H1 (cell line): ENCODE data around the gene STPG1. TPM values are rescaled to one million over a fixed set of nuclear protein-coding genes. Genes with fewer than 3 reads are reported as not detected.

Experiments used
- CTCF ChIA-PET: fragments of 300-600 bp; sonication (Branson Sonifier 250); formaldehyde crosslinking; loops from one replicate; lab custom pipeline; 2021; ENCODE audit not compliant: partially characterized antibody; lab: Charles Lee
- POLR2A ChIA-PET: fragments of 300-600 bp; sonication (Branson Sonifier 250); formaldehyde crosslinking; loops from one replicate; lab custom pipeline; 2021; ENCODE audit warnings: inconsistent platforms; ENCODE audit not compliant: partially characterized antibody; lab: Charles Lee
- DNase-seq, 2 experiments: peaks; one replicate each; pipeline versions ENCODE4 v3.0.0 to v3.0.0-alpha.2; 2010 to 2022; ENCODE audit warnings: low spot score in 2 of 2, low read depth in 1 of 2, mixed read lengths in 1 of 2
- FAIRE-seq: peaks from 2 replicates; lab custom pipeline; 2011; peaks lifted over from hg19 to GRCh38; lab: Jason Lieb, UNC
- H2AFZ ChIP-seq: 2 replicates; pipeline ENCODE4 v1.8.1; 2012; ENCODE audit warnings: low read length, inconsistent platforms
- H2AK5ac ChIP-seq: 2 replicates; pipeline ENCODE4 v1.6.1; 2013; ENCODE audit warnings: low read depth, low read length
- H2BK120ac ChIP-seq: replicated peaks from 2 replicates; pipeline ENCODE3; 2013; ENCODE audit warnings: low read depth, low read length, inconsistent platforms
- H2BK12ac ChIP-seq: 2 replicates; pipeline ENCODE4 v1.6.1; 2013; ENCODE audit warnings: low read depth, low read length
- H2BK15ac ChIP-seq: 2 replicates; pipeline ENCODE4 v1.6.1; 2013; ENCODE audit warnings: low read length
- H2BK20ac ChIP-seq: 2 replicates; pipeline ENCODE4 v1.6.1; 2013; ENCODE audit warnings: low read length
- H2BK5ac ChIP-seq: 2 replicates; pipeline ENCODE4 v1.6.1; 2013; ENCODE audit warnings: low read depth, low read length
- H3K14ac ChIP-seq: 2 replicates; pipeline ENCODE4 v1.6.1; 2013; ENCODE audit warnings: inconsistent platforms; ENCODE audit not compliant: insufficient read length
- H3K18ac ChIP-seq: 2 replicates; pipeline ENCODE4 v1.6.1; 2013; ENCODE audit warnings: low read length; ENCODE audit errors: extremely low read depth
- H3K23ac ChIP-seq: 2 replicates; pipeline ENCODE4 v1.6.1; 2013; ENCODE audit warnings: inconsistent platforms; ENCODE audit not compliant: insufficient read length
- H3K23me2 ChIP-seq: 2 replicates; pipeline ENCODE4 v1.6.1; 2013; ENCODE audit warnings: low read depth, low read length
- H3K27ac ChIP-seq: 2 replicates; pipeline ENCODE4 v1.6.1; 2011; ENCODE audit warnings: low read depth, low read length, inconsistent platforms
- H3K27me3 ChIP-seq, 4 experiments: replicated peaks in 1 of 4; 1 replicate in 1 of 4; 2 replicates in 3 of 4; pipeline versions ENCODE4 v1.6.1 to v1.8.1; 2011 to 2013; ENCODE audit warnings: low read length in 3 of 4, mild to moderate bottlenecking in 3 of 4, inconsistent platforms in 2 of 4, mixed read lengths in 2 of 4, moderate library complexity in 1 of 4; ENCODE audit not compliant: control insufficient read depth in 3 of 4, insufficient read depth in 3 of 4; ENCODE audit errors: extremely low read depth in 1 of 4
- H3K36me3 ChIP-seq, 4 experiments: 2 replicates each; pipeline versions ENCODE4 v1.6.1 to v1.8.1; 2011 to 2013; ENCODE audit warnings: mild to moderate bottlenecking in 4 of 4, low read length in 3 of 4, moderate library complexity in 2 of 4, control low read depth in 1 of 4, inconsistent platforms in 1 of 4; ENCODE audit not compliant: insufficient read depth in 4 of 4, control insufficient read depth in 2 of 4
- H3K4ac ChIP-seq: replicated peaks from 2 replicates; pipeline ENCODE3; 2013; ENCODE audit warnings: low read length, low read depth, mixed read lengths, inconsistent platforms; ENCODE audit not compliant: insufficient read length
- H3K4me1 ChIP-seq, 4 experiments: replicated peaks in 1 of 4; 1 replicate in 1 of 4; 2 replicates in 3 of 4; pipeline versions ENCODE4 v1.6.1 to v1.8.1; 2011 to 2013; ENCODE audit warnings: low read length in 3 of 4, inconsistent platforms in 2 of 4, mixed read lengths in 1 of 4; ENCODE audit not compliant: insufficient read depth in 4 of 4, control insufficient read depth in 3 of 4
- H3K4me2 ChIP-seq, 2 experiments: 2 replicates each; pipeline versions ENCODE4 v1.6.1 to v1.8.1; 2011 to 2013; ENCODE audit warnings: low read depth in 2 of 2, low read length in 2 of 2, control low read depth in 1 of 2, inconsistent platforms in 1 of 2, mild to moderate bottlenecking in 1 of 2; ENCODE audit not compliant: insufficient read depth in 1 of 2
- H3K4me3 ChIP-seq, 4 experiments: fragments of 200-600, 300-600 bp in 1 of 4; sonication (generic), shearing (Covaris generic), sonication (Bioruptor Twin) in 1 of 4; 2 replicates each; pipeline versions ENCODE4 v1.5.1 to v1.8.1; 2011 to 2016; ENCODE audit warnings: low read length in 4 of 4, low read depth in 3 of 4, control low read depth in 2 of 4, inconsistent platforms in 2 of 4, mild to moderate bottlenecking in 2 of 4, mixed read lengths in 1 of 4, moderate library complexity in 1 of 4; ENCODE audit not compliant: insufficient read depth in 2 of 4; ENCODE audit errors: extremely low read depth in 1 of 4
- H3K56ac ChIP-seq: replicated peaks from 2 replicates; pipeline ENCODE3; 2013; ENCODE audit warnings: low read depth, mild to moderate bottlenecking, mixed read lengths, low read length, inconsistent platforms; ENCODE audit not compliant: insufficient read length
- H3K79me1 ChIP-seq: 2 replicates; pipeline ENCODE4 v1.6.1; 2013; ENCODE audit warnings: low read depth, low read length, control low read depth
- H3K79me2 ChIP-seq, 2 experiments: 2 replicates each; pipeline versions ENCODE4 v1.6.1 to v1.8.1; 2012 to 2013; ENCODE audit warnings: low read length in 2 of 2, mild to moderate bottlenecking in 2 of 2, inconsistent platforms in 1 of 2; ENCODE audit not compliant: insufficient read depth in 2 of 2, control insufficient read depth in 1 of 2
- H3K9ac ChIP-seq, 4 experiments: replicated peaks in 1 of 4; 1 replicate in 1 of 4; 2 replicates in 3 of 4; pipeline versions ENCODE4 v1.6.1 to v1.8.1; 2011 to 2013; ENCODE audit warnings: low read depth in 3 of 4, low read length in 3 of 4, control low read depth in 2 of 4, mild to moderate bottlenecking in 2 of 4, moderate library complexity in 2 of 4, inconsistent platforms in 1 of 4; ENCODE audit errors: extremely low read depth in 1 of 4
- H3K9me3 ChIP-seq, 2 experiments: 2 replicates each; pipeline versions ENCODE4 v1.6.1 to v1.8.1; 2012 to 2013; ENCODE audit warnings: mild to moderate bottlenecking in 2 of 2, moderate library complexity in 2 of 2, control low read depth in 1 of 2, inconsistent platforms in 1 of 2, low read depth in 1 of 2, low read length in 1 of 2, mixed read lengths in 1 of 2; ENCODE audit not compliant: insufficient read depth in 2 of 2
- H4K20me1 ChIP-seq, 2 experiments: replicated peaks in 1 of 2; 2 replicates each; pipeline versions ENCODE3 to v1.8.1; 2011 to 2013; ENCODE audit warnings: inconsistent platforms in 2 of 2, low read length in 2 of 2, mild to moderate bottlenecking in 1 of 2; ENCODE audit not compliant: insufficient read depth in 2 of 2, control insufficient read depth in 1 of 2
- H4K5ac ChIP-seq: 2 replicates; pipeline ENCODE4 v1.6.1; 2013; ENCODE audit warnings: low read length, low read depth, mixed read lengths, inconsistent platforms; ENCODE audit not compliant: insufficient read length
- H4K8ac ChIP-seq: 2 replicates; pipeline ENCODE4 v1.8.0; 2013; ENCODE audit warnings: mild to moderate bottlenecking, moderate library complexity, low read length, inconsistent platforms; ENCODE audit not compliant: insufficient read depth; ENCODE audit errors: extremely low read depth
- H4K91ac ChIP-seq: replicated peaks from 2 replicates; pipeline ENCODE3; 2013; ENCODE audit warnings: low read length, mixed read lengths, inconsistent platforms; ENCODE audit not compliant: insufficient read length
- CREB1 ChIP-seq: IDR thresholded peaks from 2 replicates; pipeline ENCODE4 v1.6.1; 2012; ENCODE audit warnings: inconsistent platforms
- GABPA ChIP-seq: IDR thresholded peaks from 2 replicates; pipeline ENCODE4 v1.6.1; 2011; ENCODE audit warnings: mild to moderate bottlenecking, low read length, moderate library complexity, borderline replicate concordance; ENCODE audit not compliant: insufficient read depth
- JUN ChIP-seq: IDR thresholded peaks from 2 replicates; pipeline ENCODE4 v1.6.1; 2011; ENCODE audit warnings: low read depth, mild to moderate bottlenecking, improper control_type of control experiment, low read length
- KDM4A ChIP-seq: IDR thresholded peaks from one replicate; pipeline ENCODE4 v1.7.1; 2012; ENCODE audit warnings: low read depth, mild to moderate bottlenecking, moderate library complexity, low read length, inconsistent platforms; ENCODE audit not compliant: severe bottlenecking
- MAFK ChIP-seq: IDR thresholded peaks from 2 replicates; pipeline ENCODE4 v1.6.1; 2012; ENCODE audit warnings: low read depth, mild to moderate bottlenecking, improper control_type of control experiment, low read length
- POU5F1 ChIP-seq: IDR thresholded peaks from 2 replicates; pipeline ENCODE4 v1.6.1; 2011; ENCODE audit warnings: low read depth, mild to moderate bottlenecking, low read length, moderate library complexity
- RFX5 ChIP-seq: IDR thresholded peaks from 2 replicates; pipeline ENCODE4 v1.6.1; 2011; ENCODE audit warnings: low read depth, low read length, improper control_type of control experiment, borderline replicate concordance
- SP2 ChIP-seq: IDR thresholded peaks from 2 replicates; pipeline ENCODE4 v1.6.1; 2012; ENCODE audit warnings: mild to moderate bottlenecking, low read length, inconsistent platforms
- SP4 ChIP-seq: IDR thresholded peaks from 2 replicates; pipeline ENCODE4 v1.6.1; 2012; ENCODE audit warnings: low read length, inconsistent platforms
- USF2 ChIP-seq: IDR thresholded peaks from 2 replicates; pipeline ENCODE4 v1.6.1; 2011; ENCODE audit warnings: low read length, improper control_type of control experiment
- WGBS, 2 experiments: shearing (Covaris generic) in 1 of 2; methylation state at CpG; one replicate each; pipeline versions ENCODE4 v1.1.6 to v1.1.7; 2013 to 2015; ENCODE audit warnings: low lambda C conversion rate in 2 of 2, mixed read lengths in 2 of 2, inconsistent platforms in 1 of 2, low coverage in 1 of 2, missing lambda C conversion rate in 1 of 2; ENCODE audit not compliant: insufficient replicate concordance in 2 of 2, insufficient coverage in 1 of 2, insufficient read length in 1 of 2; ENCODE audit errors: extremely low coverage in 1 of 2, missing lambda C conversion rate in 1 of 2; 5-methylcytosine and 5-hydroxymethylcytosine counted together
- polyA plus RNA-seq, 7 experiments: library from polyadenylated mRNA; depleted of rRNA in 3 of 7; stranded (reverse) in 5 of 7; unstranded in 2 of 7; fragments of >200 nt in 5 of 7; fragments of 200-250 nt in 2 of 7; gene quantifications; 1 replicate in 5 of 7; 2 replicates in 1 of 7; 4 replicates in 1 of 7; pipeline versions ENCODE4 v1.2.1 to v1.2.3, GENCODE V29; 2011 to 2013; ENCODE audit warnings: missing spikeins in 2 of 7, mixed read lengths in 2 of 7
- total RNA-seq: library from RNA; stranded (reverse); fragmentation: NEBNext Ultra II Directional; extraction: Animal tissue kit (Norgen Biotek cat#: 25700); gene quantifications from 2 replicates; pipeline ENCODE4 v1.2.1, GENCODE V29; 2021

STPG1 gene
- total and polyA plus RNA-seq, 2 of the 8 experiments (the other 6 are each of a cell fraction or from before 2014, with no cell fraction given) = 10.3 to 11.2 TPM

- Histone ChIP-seq H3K4me1 (no peaks in the 10 kb centered on the region), H3K18ac (no peak overlapping the region), H3K4me3 (no peak overlapping the region), H3K79me2 (no peaks in the 10 kb centered on the region), H3K27ac (no peak overlapping the region), H3K23ac (no peak overlapping the region), H2BK5ac (no peak overlapping the region), H2BK120ac (no peak overlapping the region), H3K9ac (no peak overlapping the region), H2AK5ac (no peak overlapping the region), H4K20me1 (no peaks in the 10 kb centered on the region), H3K79me1 (peaks cover 2% of the 10 kb centered on the region; the same call in 1 of the 2 replicates), H3K56ac (no peak overlapping the region), H3K4me2 (no peak overlapping the region), H2BK12ac (no peak overlapping the region), H4K91ac (no peak overlapping the region), H3K36me3 (no peaks in the 10 kb centered on the region; a peak in 1 of 8 replicates), H3K14ac (no peak overlapping the region), H3K27me3 (no peaks in the 10 kb centered on the region), H2BK20ac (no peak overlapping the region), H3K23me2 (no peaks in the 10 kb centered on the region), H3K9me3 (no peaks in the 10 kb centered on the region), H4K5ac (no peak overlapping the region), H2BK15ac (no peak overlapping the region), H3K4ac (no peak overlapping the region), H4K8ac (no peak overlapping the region), H2AFZ (no peak overlapping the region)
- no peak for FAIRE-seq
- WGBS, 2 experiments = 98% methylated on average over 4 of the region's 4 CpGs; no CpG with 5 or more reads in 1 of the 2 experiments
- DNase-seq = no peak
- no peak for TF ChIP-seq USF2
- no peak for TF ChIP-seq POU5F1
- no peak for TF ChIP-seq MAFK
- TF ChIP-seq GABPA = no peak
- no peak for TF ChIP-seq SP2
- no peak for TF ChIP-seq CREB1
- no peak for TF ChIP-seq SP4
- TF ChIP-seq KDM4A = no peak
- TF ChIP-seq RFX5 = no peak
- no peak for TF ChIP-seq JUN
- ChIA-PET POLR2A (no interaction called here), CTCF (no interaction called here)
These were observed 36.7 kb upstream of the STPG1 start for GRCh38 chr1:24450316-24450715.
